K562 (cell line): Measurements from ENCODE around the gene ANKRD65.

Experiments used
- CHD4 ChIP-seq: fragments of 200-600 bp; sonication (generic); IDR thresholded peaks from 3 replicates; pipeline ENCODE4 v1.6.1; 2012; ENCODE audit warnings: low read depth, mild to moderate bottlenecking, mixed read lengths, low read length, inconsistent platforms; ENCODE audit not compliant: insufficient read depth, insufficient replicate concordance, poor library complexity, severe bottlenecking
- FOS ChIP-seq: IDR thresholded peaks from 3 replicates; pipeline ENCODE4 v1.6.1; 2011; ENCODE audit not compliant: insufficient read length; ENCODE audit errors: extremely low read depth
- PHB2 ChIP-seq: fragments of 450-650 bp; IDR thresholded peaks from 2 replicates; pipeline ENCODE4 v1.6.1; 2017; ENCODE audit warnings: low read depth
- PHF21A ChIP-seq: fragments of 450-650 bp; IDR thresholded peaks from 2 replicates; pipeline ENCODE4 v1.6.1; 2017; ENCODE audit warnings: low read depth, borderline replicate concordance
- ZNF217 ChIP-seq: sonication (generic); formaldehyde crosslinking; IDR thresholded peaks from 2 replicates; pipeline ENCODE4 v1.8.0; 2022; ENCODE audit warnings: mild to moderate bottlenecking, missing genetic modification reagents
- ZNF354B ChIP-seq: fragments of 250-450 bp; sonication (Bioruptor Pico); IDR thresholded peaks from 2 replicates; pipeline ENCODE4 v1.4.0; 2020
- TF ChIP-seq, protein P1 (sequence below), 3 experiments: IDR thresholded peaks in 2 of 3; conservative IDR thresholded peaks in 1 of 3; 2 replicates each; pipeline ENCODE4 v1.5.1; 2011 to 2012; ENCODE audit warnings: low read length in 3 of 3, mild to moderate bottlenecking in 3 of 3, control low read depth in 2 of 3, improper control_type of control experiment in 1 of 3, inconsistent platforms in 1 of 3, low read depth in 1 of 3, mixed read lengths in 1 of 3, moderate library complexity in 1 of 3; ENCODE audit not compliant: insufficient read depth in 2 of 3
- TF ChIP-seq, protein P2 (sequence below): fragments of 250-450 bp; sonication (Bioruptor Pico); IDR thresholded peaks from 2 replicates; pipeline ENCODE4 v1.8.0; 2021; ENCODE audit warnings: moderate library complexity, mild to moderate bottlenecking, inconsistent platforms

DNA sequence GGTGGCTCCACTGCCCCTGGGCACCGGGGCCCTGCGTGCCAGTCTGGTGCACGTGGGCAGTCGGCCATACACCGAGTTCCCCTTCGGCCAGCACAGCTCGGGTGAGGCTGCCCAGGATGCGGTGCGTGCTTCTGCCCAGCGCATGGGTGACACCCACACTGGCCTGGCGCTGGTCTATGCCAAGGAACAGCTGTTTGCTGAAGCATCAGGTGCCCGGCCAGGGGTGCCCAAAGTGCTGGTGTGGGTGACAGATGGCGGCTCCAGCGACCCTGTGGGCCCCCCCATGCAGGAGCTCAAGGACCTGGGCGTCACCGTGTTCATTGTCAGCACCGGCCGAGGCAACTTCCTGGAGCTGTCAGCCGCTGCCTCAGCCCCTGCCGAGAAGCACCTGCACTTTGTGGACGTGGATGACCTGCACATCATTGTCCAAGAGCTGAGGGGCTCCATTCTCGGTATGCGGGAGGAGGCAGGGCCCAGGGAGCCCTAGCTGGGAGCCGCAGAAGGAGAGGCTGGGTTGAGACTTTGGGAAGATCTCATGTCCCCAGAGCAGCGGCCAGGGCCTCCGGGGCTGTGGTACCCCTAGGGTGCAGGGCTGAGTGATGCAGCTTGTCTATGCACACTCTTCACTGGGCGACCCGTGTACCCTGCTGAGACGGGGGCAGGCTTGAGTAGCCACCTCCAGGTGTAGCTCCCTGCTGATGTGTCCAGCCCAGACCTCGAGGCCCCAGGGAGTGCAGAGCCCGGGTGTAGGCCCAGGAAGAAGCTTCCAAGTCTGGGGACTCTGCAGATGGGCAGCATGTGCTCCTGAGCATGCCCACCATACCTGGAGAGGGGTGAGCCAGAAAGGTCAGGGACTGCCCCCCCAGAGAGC is 16.2 kb upstream of the ANKRD65 start:
- TF ChIP-seq ZNF354B (CRISPR knock-in tag) (no peak), CHD4 (no peak), ZNF217 (CRISPR knock-in tag) (no peak), PHB2 (no peak), PHF21A (no peak), FOS (no peak)
- TF ChIP-seq, protein P1, sequence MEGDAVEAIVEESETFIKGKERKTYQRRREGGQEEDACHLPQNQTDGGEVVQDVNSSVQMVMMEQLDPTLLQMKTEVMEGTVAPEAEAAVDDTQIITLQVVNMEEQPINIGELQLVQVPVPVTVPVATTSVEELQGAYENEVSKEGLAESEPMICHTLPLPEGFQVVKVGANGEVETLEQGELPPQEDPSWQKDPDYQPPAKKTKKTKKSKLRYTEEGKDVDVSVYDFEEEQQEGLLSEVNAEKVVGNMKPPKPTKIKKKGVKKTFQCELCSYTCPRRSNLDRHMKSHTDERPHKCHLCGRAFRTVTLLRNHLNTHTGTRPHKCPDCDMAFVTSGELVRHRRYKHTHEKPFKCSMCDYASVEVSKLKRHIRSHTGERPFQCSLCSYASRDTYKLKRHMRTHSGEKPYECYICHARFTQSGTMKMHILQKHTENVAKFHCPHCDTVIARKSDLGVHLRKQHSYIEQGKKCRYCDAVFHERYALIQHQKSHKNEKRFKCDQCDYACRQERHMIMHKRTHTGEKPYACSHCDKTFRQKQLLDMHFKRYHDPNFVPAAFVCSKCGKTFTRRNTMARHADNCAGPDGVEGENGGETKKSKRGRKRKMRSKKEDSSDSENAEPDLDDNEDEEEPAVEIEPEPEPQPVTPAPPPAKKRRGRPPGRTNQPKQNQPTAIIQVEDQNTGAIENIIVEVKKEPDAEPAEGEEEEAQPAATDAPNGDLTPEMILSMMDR (IDR thresholded peaks at IDR 0.05 in 2 of 3, conservative IDR thresholded peaks at IDR 0.05 in 1 of 3; ENCODE audit: insufficient read depth in 2 of 3, low read depth in 1 of 3, low read length in 3 of 3) = no peak
- TF ChIP-seq, protein P2, sequence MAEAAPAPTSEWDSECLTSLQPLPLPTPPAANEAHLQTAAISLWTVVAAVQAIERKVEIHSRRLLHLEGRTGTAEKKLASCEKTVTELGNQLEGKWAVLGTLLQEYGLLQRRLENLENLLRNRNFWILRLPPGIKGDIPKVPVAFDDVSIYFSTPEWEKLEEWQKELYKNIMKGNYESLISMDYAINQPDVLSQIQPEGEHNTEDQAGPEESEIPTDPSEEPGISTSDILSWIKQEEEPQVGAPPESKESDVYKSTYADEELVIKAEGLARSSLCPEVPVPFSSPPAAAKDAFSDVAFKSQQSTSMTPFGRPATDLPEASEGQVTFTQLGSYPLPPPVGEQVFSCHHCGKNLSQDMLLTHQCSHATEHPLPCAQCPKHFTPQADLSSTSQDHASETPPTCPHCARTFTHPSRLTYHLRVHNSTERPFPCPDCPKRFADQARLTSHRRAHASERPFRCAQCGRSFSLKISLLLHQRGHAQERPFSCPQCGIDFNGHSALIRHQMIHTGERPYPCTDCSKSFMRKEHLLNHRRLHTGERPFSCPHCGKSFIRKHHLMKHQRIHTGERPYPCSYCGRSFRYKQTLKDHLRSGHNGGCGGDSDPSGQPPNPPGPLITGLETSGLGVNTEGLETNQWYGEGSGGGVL (CRISPR knock-in tag) = no peak
